ENCODE measurements around the gene EDAR. TPM values are rescaled to one million over a fixed set of nuclear protein-coding genes. Genes with fewer than 3 reads are reported as not detected.

EDAR gene
- polyA plus RNA-seq, 1 of the 3 experiments (the other 2 are of a cell fraction) = not detected

DNA sequence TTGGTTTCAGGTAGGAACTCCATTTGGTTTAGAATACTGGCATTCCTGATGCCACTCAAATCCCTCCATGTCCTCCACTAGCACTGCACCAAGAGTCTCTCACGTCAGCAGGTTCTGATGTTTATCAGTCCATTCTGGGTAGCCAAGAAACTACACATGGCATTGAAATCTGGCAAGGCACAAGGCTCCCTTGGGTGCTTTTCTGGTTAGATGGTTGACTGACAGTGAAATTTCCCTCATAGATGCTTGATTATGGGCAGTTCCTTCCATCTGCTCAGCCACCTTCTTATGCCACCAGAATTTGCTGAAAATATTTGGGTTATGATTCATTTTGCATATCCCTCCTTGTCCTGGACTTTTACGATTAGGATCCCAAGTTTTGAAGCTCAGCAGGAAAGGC is 32.6 kb downstream of the EDAR start:
- no peak for TF ChIP-seq YY1 (IDR thresholded peaks at IDR 0.05; ENCODE audit: low read depth)
- TF ChIP-seq, protein P1, sequence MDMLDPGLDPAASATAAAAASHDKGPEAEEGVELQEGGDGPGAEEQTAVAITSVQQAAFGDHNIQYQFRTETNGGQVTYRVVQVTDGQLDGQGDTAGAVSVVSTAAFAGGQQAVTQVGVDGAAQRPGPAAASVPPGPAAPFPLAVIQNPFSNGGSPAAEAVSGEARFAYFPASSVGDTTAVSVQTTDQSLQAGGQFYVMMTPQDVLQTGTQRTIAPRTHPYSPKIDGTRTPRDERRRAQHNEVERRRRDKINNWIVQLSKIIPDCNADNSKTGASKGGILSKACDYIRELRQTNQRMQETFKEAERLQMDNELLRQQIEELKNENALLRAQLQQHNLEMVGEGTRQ (IDR thresholded peaks at IDR 0.05; ENCODE audit: borderline replicate concordance, low read depth, low read length) = no peak
- no peak for TF ChIP-seq POLR2AphosphoS5 (IDR thresholded peaks at IDR 0.05; ENCODE audit: low read depth, low read length)
- no peak for TF ChIP-seq RAD21 (IDR thresholded peaks at IDR 0.05; ENCODE audit: low read length)
- TF ChIP-seq, protein P2, sequence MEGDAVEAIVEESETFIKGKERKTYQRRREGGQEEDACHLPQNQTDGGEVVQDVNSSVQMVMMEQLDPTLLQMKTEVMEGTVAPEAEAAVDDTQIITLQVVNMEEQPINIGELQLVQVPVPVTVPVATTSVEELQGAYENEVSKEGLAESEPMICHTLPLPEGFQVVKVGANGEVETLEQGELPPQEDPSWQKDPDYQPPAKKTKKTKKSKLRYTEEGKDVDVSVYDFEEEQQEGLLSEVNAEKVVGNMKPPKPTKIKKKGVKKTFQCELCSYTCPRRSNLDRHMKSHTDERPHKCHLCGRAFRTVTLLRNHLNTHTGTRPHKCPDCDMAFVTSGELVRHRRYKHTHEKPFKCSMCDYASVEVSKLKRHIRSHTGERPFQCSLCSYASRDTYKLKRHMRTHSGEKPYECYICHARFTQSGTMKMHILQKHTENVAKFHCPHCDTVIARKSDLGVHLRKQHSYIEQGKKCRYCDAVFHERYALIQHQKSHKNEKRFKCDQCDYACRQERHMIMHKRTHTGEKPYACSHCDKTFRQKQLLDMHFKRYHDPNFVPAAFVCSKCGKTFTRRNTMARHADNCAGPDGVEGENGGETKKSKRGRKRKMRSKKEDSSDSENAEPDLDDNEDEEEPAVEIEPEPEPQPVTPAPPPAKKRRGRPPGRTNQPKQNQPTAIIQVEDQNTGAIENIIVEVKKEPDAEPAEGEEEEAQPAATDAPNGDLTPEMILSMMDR (IDR thresholded peaks at IDR 0.05) = no peak
- no peak for TF ChIP-seq EZH2phosphoT487 (IDR thresholded peaks at IDR 0.05; ENCODE audit: borderline replicate concordance, low read depth)
- TF ChIP-seq, protein P3, sequence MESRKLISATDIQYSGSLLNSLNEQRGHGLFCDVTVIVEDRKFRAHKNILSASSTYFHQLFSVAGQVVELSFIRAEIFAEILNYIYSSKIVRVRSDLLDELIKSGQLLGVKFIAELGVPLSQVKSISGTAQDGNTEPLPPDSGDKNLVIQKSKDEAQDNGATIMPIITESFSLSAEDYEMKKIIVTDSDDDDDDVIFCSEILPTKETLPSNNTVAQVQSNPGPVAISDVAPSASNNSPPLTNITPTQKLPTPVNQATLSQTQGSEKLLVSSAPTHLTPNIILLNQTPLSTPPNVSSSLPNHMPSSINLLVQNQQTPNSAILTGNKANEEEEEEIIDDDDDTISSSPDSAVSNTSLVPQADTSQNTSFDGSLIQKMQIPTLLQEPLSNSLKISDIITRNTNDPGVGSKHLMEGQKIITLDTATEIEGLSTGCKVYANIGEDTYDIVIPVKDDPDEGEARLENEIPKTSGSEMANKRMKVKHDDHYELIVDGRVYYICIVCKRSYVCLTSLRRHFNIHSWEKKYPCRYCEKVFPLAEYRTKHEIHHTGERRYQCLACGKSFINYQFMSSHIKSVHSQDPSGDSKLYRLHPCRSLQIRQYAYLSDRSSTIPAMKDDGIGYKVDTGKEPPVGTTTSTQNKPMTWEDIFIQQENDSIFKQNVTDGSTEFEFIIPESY (IDR thresholded peaks at IDR 0.05; ENCODE audit: borderline replicate concordance, low read depth) = no peak
- no peak for TF ChIP-seq TCF12 (IDR thresholded peaks at IDR 0.05)
- TF ChIP-seq MXI1 (IDR thresholded peaks at IDR 0.05; ENCODE audit: low read depth, low read length) = no peak
- TF ChIP-seq GABPA (IDR thresholded peaks at IDR 0.05; ENCODE audit: low read depth) = no peak
- no peak for TF ChIP-seq SMC3 (IDR thresholded peaks at IDR 0.05; ENCODE audit: low read depth, low read length)
- TF ChIP-seq, protein P4, sequence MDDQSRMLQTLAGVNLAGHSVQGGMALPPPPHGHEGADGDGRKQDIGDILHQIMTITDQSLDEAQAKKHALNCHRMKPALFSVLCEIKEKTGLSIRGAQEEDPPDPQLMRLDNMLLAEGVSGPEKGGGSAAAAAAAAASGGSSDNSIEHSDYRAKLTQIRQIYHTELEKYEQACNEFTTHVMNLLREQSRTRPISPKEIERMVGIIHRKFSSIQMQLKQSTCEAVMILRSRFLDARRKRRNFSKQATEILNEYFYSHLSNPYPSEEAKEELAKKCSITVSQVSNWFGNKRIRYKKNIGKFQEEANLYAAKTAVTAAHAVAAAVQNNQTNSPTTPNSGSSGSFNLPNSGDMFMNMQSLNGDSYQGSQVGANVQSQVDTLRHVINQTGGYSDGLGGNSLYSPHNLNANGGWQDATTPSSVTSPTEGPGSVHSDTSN (IDR thresholded peaks at IDR 0.05) = no peak
- TF ChIP-seq FOSL2 (IDR thresholded peaks at IDR 0.05; ENCODE audit: borderline replicate concordance, low read depth) = no peak
- TF ChIP-seq EP300 (IDR thresholded peaks at IDR 0.05; ENCODE audit: borderline replicate concordance in 1 of 2, low read depth in 1 of 2, low read length in 1 of 2) = no peak
- TF ChIP-seq, protein P5, sequence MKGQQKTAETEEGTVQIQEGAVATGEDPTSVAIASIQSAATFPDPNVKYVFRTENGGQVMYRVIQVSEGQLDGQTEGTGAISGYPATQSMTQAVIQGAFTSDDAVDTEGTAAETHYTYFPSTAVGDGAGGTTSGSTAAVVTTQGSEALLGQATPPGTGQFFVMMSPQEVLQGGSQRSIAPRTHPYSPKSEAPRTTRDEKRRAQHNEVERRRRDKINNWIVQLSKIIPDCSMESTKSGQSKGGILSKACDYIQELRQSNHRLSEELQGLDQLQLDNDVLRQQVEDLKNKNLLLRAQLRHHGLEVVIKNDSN (IDR thresholded peaks at IDR 0.05; ENCODE audit: borderline replicate concordance, low read depth) = no peak
- TF ChIP-seq ELF1 (IDR thresholded peaks at IDR 0.05) = no peak

More for the DNA sequence above, 32.6 kb downstream of the EDAR start:
- H3K36me3 ChIP-seq (replicated peaks in 1 of 2; ENCODE audit: control insufficient read depth in 1 of 2, insufficient read depth in 2 of 2, low read length in 1 of 2) = no peaks in the 10 kb centered on the region
- whole genome bisulfite sequencing (ENCODE audit: low lambda C conversion rate) = 49% methylated on average over 2 of the region's 2 CpGs
- POLR2A ChIA-PET = no interaction called here
- H3K27me3 ChIP-seq (ENCODE audit: insufficient read depth) = no peaks in the 10 kb centered on the region; the same call in 1 of the 2 replicates
- no peak overlapping the region for H3K4me2 ChIP-seq
- H3K9me3 ChIP-seq = no peaks in the 10 kb centered on the region
- H3K4me3 ChIP-seq (ENCODE audit: low read depth in 2 of 2, low read length in 1 of 2) = no peak overlapping the region
- no peak overlapping the region for H3K27ac ChIP-seq (ENCODE audit: low read depth in 2 of 2, low read length in 1 of 2)
- H4K20me1 ChIP-seq (ENCODE audit: insufficient read depth) = no peaks in the 10 kb centered on the region
- no peak overlapping the region for H2AFZ ChIP-seq (ENCODE audit: low read depth)
- no peaks in the 10 kb centered on the region for H3K9me2 ChIP-seq
- no peaks in the 10 kb centered on the region for H3K4me1 ChIP-seq (ENCODE audit: control insufficient read depth in 1 of 2, insufficient read depth in 2 of 2, low read depth in 1 of 2, low read length in 1 of 2)
- CTCF ChIA-PET = no interaction called here
- DNase-seq = no peak
- H3K9ac ChIP-seq = no peak overlapping the region
- no peaks in the 10 kb centered on the region for H3K79me2 ChIP-seq (ENCODE audit: insufficient read depth)
- H3F3A ChIP-seq (replicated peaks; ENCODE audit: insufficient read depth) = no peaks in the 10 kb centered on the region
